ENCODE data around the gene METTL13.

GRCh38 chr1:171753182-171753581 is 28.3 kb upstream of the METTL13 start:
- TF ChIP-seq CTCF (IDR thresholded peaks at IDR 0.05; ENCODE audit: insufficient read depth, low read length) (no peak), POLR2AphosphoS5 (IDR thresholded peaks at IDR 0.05; ENCODE audit: low read depth) (no peak), SPI1 (IDR thresholded peaks at IDR 0.05; ENCODE audit: borderline replicate concordance, low read depth) (no peak)
